NCI-H446 (cell line): Measurements from ENCODE around the gene GNB5.

Experiments used
- DNase-seq, 2 experiments: peaks; one replicate each; lab custom pipeline; 2025; lab: John Stamatoyannopoulos, UW

GNB5 gene

DNA sequence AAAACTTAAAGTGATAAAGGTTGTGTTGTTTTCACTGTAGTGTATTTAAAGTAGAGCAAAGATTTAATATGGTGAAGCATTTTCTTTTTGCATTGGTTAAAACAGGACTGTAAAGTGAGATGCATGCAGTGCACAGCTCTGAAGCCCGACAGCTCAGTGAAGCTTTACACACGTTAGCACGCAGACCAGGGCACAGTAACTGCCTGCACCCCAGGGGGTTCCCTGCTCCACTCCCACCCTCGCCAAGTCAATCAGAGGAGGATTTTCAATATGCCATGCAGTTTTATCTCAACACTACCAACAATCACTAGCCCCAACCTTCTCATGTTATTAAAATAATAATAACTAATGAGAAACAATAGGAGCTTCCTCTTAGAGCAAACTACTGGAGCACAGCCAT, 50.5 kb downstream of the GNB5 start:
- DNase-seq = no peak

DNA sequence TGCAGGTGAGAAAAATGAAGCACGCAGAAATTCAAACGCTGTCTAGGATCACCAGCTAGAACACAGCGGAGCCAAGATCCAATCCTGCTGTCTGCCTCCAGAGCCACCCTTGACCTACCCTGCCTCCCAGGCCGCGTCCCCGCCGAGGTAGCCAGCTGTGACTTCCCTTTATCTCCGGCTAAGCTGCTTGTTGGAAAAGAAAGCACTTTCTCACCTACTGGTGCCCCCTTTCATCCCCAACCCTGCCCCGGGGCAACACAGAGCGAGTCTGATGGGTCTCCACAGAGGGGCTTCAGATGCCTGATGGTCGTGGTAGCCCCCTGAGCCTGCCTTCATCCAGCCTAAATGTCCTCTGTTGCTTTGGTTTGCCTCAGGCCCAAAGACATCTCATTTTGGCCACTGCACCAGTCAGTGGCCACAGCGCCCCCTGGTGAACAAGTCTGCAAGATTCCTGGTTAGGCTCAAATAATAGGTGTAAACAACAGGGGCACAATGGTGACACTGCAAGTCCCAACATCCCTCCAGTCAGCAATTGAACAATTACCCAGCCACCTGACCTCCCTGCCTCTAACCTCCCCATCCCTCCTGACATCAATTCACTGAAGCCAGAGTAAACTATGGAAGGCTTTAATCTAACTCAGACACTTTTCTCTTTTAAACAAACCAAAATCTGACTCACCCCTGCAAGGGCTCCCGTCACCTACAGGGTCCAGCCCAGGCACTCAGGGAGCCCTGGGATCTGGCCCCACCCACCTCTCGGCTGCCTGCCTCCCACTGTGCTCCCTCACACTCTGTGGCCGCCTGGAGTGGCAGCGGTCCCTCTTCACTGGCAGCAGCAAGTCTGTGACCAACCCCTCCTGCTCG, 51.4 kb downstream of the GNB5 start:
- peak; percentile 47 to 66 for DNase-seq

DNA sequence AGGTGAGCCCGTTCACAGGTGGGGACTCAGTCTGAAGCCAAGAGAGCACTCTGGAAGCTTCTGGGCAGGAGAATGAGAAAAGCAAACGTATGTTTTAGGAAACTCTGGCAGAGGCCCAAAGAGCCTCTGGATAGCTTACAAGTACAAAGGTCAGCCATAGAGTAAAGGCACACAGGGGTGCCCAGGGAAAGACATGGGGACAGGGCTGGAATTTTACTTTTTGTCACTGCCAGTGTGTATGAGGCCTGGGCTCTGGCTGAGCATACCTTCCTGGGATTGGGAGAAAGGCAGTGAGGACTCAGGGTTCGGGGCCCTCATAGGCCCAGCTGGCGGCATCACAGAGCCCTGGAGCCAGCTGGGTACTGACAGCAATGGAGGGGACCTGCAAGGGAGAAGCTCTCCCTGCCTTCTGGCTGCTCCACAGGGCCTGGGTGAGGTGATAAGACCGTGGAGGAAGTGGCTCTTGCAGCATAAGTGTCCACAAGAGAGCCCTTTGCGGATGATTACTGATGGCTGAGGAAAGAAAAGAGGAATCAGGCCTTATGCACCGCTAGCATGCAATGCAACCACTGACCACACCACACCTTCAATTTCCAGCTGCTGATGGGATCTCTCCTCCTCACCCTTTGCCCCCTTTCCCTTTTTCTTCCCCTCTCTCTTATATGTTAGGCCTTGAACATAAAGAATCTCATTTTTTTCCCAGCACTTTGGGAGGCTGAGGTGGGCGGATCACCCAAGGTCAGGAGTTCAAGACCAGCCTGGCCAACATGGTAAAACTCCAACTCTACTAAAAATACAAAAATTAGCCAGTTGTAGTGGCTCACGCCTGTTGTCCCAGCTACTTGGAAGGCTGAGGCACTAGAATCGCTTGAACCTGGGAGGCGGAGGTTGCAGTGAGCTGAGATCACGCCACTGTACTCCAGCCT, 53.5 kb downstream of the GNB5 start:
- no peak for DNase-seq

- peak in 1 of 2 experiments; percentile 7 for DNase-seq
These were observed 54.7 kb downstream of the GNB5 start for GRCh38 chr15:52136442-52136980.

- DNase-seq = no peak
These were observed 56.6 kb downstream of the GNB5 start for GRCh38 chr15:52134502-52135144.

- no peak for DNase-seq
These were observed 57.5 kb downstream of the GNB5 start for GRCh38 chr15:52133510-52134220.

DNA sequence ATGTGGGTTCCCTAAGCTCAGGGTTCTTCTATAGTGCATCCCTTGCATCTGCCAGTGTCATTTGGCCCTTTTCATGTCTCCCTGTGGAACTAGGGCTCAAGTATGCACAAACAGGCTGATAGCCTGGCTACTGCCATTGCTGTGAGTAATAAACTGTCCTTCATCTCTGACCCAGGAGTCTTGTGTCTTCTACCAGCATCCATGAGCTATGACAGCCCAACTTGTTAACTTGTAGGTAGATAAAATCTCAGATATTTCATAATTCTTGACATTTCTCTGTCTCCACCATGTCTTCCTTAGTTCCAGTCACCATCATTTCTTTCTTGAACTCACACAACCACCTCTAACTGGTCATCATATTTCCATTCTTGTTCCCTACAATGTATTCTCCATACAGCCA, 59.1 kb downstream of the GNB5 start:
- no peak for DNase-seq

GRCh38 chr15:52128568-52128967, 62.6 kb downstream of the GNB5 start:
- no peak for DNase-seq

GRCh38 chr15:52124270-52124880, 66.8 kb downstream of the GNB5 start:
- DNase-seq = no peak

DNA sequence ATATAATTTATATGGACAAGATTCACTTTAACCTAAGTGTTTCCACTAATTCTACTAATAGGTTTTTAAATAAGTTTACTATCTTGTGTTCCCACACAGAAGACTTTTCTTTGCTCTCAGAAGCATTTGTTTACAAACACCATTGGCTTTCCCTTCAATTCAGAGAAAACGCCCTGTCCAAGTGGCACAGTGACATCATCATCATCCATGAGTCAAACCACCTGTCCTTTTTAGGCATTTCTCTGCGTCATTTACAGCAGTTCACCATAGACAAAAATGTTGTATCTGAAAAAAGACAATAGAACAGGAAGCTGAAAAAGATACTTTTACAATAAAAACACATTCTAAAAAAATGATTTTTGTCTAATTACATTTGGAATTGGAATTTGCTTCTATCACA, 69.3 kb downstream of the GNB5 start:
- no peak for DNase-seq

GRCh38 chr15:52121006-52121405, 70.2 kb downstream of the GNB5 start:
- no peak for DNase-seq

DNA sequence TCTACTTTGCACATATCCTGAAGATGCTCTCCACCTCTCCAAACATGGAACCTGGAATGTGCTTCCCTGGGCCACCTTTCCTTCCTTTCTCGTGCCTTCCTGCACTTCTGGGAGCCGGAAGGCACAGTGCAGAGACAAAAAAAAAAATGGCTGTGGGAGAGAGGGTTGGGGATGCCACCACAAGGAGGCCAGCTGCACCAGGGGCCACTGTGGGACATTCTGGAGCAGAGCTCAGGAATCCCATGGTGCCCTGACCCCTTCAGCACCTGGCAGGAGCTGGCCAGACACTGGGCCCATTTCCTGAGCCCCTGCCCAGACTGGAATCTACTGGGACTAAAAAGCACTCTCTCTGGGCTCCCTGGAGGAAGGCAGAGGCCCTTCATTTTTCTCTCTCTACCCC, 70.7 kb downstream of the GNB5 start:
- no peak for DNase-seq

GRCh38 chr15:52118969-52119749, 72.0 kb downstream of the GNB5 start:
- no peak for DNase-seq

- no peak for DNase-seq
These were observed 73.6 kb downstream of the GNB5 start for GRCh38 chr15:52117549-52117948.

- peak in 1 of 2 experiments; percentile 48 for DNase-seq
These were observed 75.4 kb downstream of the GNB5 start for GRCh38 chr15:52115598-52116427.

DNA sequence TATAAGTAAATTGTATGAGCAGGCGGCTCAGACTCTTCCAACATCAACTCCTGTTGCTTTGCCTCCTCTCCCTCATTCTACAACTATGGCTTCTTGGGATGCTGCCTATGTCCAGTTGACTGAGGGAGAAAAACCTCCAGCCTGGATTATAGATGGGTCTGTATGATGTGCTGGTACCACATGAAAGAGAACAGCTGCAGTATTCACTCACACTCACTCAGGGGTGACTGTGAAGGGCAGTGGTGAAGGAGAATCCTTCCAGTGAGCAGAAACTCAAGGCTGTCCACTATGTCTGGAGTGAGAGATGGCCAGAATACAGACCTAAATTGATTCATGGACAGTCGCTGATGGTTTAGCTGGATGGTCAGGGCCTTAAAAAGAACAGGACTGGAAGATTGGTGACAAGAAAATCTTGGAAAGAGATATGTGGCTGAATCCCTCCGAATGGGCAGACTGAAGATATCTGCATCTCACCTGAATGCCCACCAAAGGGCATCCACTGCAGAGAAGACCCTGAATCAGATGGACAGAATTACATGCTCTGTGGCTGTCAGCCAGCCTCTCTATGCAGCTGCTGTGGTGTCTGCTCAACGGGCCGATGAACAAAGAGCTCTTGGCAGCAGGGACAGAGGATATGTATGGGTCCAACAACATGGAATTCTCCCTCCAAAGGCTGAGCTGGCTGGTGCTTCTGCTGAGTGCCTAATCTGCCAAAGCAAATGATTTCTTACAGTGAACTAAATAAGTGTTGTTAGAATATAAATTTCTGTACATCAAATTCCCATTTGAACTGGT, 76.7 kb downstream of the GNB5 start:
- peak in 1 of 2 experiments; percentile 79 for DNase-seq

DNA sequence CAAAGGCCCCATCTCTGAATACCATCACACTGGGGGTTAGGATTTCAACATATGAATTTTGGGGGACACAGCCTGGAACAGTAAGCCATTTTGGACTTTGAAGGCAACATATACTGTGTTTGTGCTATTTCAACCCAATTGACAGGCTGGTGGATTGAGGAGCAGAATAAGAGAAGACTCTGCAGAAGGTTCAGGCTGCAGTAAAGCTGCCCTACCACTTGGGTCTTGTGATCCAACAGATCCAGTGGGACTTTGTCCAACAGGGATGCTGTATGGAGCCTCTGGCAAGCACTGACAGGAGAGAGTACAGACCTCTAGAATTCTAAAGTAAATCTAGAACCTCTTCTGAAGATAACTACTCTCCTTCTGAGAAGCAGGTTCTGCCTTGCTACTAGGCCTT, 77.5 kb downstream of the GNB5 start:
- no peak for DNase-seq

DNA sequence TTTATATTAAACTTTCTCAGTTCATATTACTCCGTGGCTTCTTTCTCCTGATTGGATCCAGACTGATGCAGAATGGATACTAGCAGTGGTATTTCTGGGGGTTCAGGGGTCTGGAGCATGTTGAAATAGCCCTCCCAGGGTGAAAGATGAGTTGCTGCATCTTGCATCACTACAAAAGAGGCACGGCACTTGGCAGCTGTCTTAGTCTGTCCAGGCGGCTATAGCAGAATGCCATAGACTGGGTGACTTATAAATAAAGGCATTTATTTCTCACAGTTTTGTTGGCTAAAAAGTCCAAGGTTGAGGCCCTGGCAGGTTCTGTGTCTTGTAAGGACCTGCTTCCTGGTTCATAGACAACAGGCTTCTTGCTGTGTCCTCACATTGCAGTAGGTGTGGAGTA, 78.0 kb downstream of the GNB5 start:
- DNase-seq = no peak
